Urinary bladder (tissue), 4 donors: ENCODE measurements around the gene ACSF3. TPM values are rescaled to one million over a fixed set of nuclear protein-coding genes. Genes with fewer than 3 reads are reported as not detected.
A peak's percentile ranks its signal among the peaks of the same experiment; 100 is the strongest.
"Not testable (repeated sequence)": the region's sequence is repeated elsewhere in the genome, so short reads cannot be mapped to it uniquely, and the experiment has no call there.

ENCODE experiments used
- DNase-seq: peaks from one replicate; pipeline ENCODE4 v3.0.0-alpha.2; 2015; ENCODE audit errors: extremely low spot score
- H3K27ac ChIP-seq: one replicate; pipeline ENCODE4 v1.5.1; 2013; ENCODE audit warnings: low read depth, mild to moderate bottlenecking, moderate library complexity
- H3K36me3 ChIP-seq: one replicate; pipeline ENCODE4 v1.6.1; 2013; ENCODE audit warnings: mild to moderate bottlenecking, moderate library complexity; ENCODE audit not compliant: insufficient read depth
- H3K4me1 ChIP-seq: one replicate; pipeline ENCODE4 v1.6.1; 2013; ENCODE audit warnings: mild to moderate bottlenecking, moderate library complexity; ENCODE audit not compliant: insufficient read depth
- H3K4me3 ChIP-seq: one replicate; pipeline ENCODE4 v1.5.1; 2013; ENCODE audit warnings: low read depth, low read length
- WGBS: extraction: QIAGEN DNeasy Blood & Tissue Kit; methylation state at CpG from one replicate; pipeline ENCODE4 v1.1.7; 2013; 5-methylcytosine and 5-hydroxymethylcytosine counted together
- polyA plus RNA-seq: library from polyadenylated mRNA; stranded (reverse); fragments of 200-250 nt; gene quantifications from one replicate; pipeline ENCODE4 v1.2.3, GENCODE V29; 2013
- total RNA-seq: library from RNA; depleted of rRNA; stranded (reverse); fragments of >200 nt; gene quantifications from one replicate; pipeline ENCODE4 v1.2.3, GENCODE V29; 2014
- donor health status: healthy with polysubstance abuse.
- donor health status: healthy.

ACSF3 gene
- total and polyA plus RNA-seq, 2 donors, result 19.1 to 19.7 TPM

- no peaks in the 10 kb centered on the region for H3K4me1 ChIP-seq
- 77% methylated on average over 9 of the region's 9 CpGs for WGBS
- no peak overlapping the region for H3K4me3 ChIP-seq
- no peaks in the 10 kb centered on the region for H3K36me3 ChIP-seq
- no peak overlapping the region for H3K27ac ChIP-seq
- DNase-seq, result no peak
Measured at GRCh38 chr16:89085755-89086154, 7.9 kb upstream of the ACSF3 start.

DNA sequence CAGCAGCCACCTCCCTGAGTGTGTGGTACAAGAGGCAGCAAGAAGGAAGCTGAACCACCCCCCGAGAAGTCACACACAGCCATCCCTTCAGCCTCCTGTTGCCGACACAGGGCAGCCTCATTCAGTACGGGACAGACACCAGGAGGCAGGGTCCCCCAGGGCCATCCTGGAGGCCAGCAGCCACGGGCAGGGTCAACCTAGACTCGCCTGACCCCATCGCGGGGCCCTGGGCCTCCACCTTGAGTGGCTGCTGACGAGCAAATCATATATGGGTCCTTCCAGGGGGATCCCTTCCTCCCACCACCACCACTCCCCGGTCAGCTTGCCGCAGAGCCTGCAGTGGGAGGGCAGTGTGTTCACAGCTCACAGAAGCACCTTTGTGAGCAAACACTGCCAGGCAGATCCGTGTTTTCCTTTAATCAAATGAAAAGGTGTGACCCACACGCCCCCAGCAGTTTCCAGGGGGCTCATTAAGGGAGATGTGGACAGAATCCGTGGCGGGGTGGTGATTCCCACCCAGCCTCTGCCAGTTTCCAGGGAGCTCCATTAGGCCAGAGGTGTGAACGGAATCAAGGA is 5.6 kb upstream of the ACSF3 start:
- H3K4me1 ChIP-seq, result no peaks in the 10 kb centered on the region

GRCh38 chr16:89089120-89089519 is 4.5 kb upstream of the ACSF3 start:
- WGBS, result 13% methylated on average over 13 of the region's 13 CpGs
- Histone ChIP-seq H3K36me3 (no peaks in the 10 kb centered on the region), H3K4me1 (no peaks in the 10 kb centered on the region), H3K4me3 (no peak overlapping the region), H3K27ac (no peak overlapping the region)
- DNase-seq, result no peak

More for the DNA sequence above, 5.6 kb upstream of the ACSF3 start:
- Histone ChIP-seq H3K27ac (no peak overlapping the region), H3K36me3 (no peaks in the 10 kb centered on the region), H3K4me3 (no peak overlapping the region)
- DNase-seq, result no peak
- WGBS, result 44% methylated on average over 15 of the region's 15 CpGs

- Histone ChIP-seq H3K4me1 (peaks cover 2% of the 10 kb centered on the region), H3K4me3 (no peak overlapping the region), H3K36me3 (no peaks in the 10 kb centered on the region), H3K27ac (no peak overlapping the region)
- 54% methylated on average over 16 of the region's 16 CpGs for WGBS
- DNase-seq, result no peak
Measured at GRCh38 chr16:89090182-89090630, 3.4 kb upstream of the ACSF3 start.

GRCh38 chr16:89090669-89091426 is 2.8 kb upstream of the ACSF3 start:
- no peaks in the 10 kb centered on the region for H3K36me3 ChIP-seq
- H3K27ac ChIP-seq, result no peak overlapping the region
- 63% methylated on average over 17 of the region's 17 CpGs for WGBS
- no peak overlapping the region for H3K4me3 ChIP-seq
- peaks cover 2% of the 10 kb centered on the region for H3K4me1 ChIP-seq
- no peak for DNase-seq

DNA sequence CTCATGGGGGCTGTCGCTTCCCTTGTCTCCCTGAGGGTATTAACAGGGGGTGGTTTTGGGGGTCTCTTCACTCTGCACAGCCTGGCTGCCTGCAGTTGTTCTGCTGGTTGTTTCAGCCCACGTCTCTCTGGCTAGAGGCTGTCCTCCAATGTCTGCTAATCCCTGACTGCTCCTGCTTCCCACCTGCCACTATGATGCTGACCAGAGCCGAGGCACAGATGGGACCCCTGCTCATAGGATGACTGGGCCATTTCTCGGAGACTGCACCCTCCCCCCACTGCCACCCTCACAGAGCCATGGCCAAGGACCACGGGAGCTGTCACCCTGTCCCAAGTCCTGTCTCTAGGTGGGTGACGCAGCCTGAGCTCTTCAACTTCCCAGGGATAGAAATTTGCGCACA is 1.6 kb upstream of the ACSF3 start:
- Histone ChIP-seq H3K4me1 (peaks cover 2% of the 10 kb centered on the region), H3K27ac (no peak overlapping the region), H3K4me3 (no peak overlapping the region), H3K36me3 (no peaks in the 10 kb centered on the region)
- DNase-seq, result no peak
- WGBS, result 62% methylated on average over 7 of the region's 7 CpGs

GRCh38 chr16:89093252-89093601 is 425 bp upstream of the ACSF3 start:
- DNase-seq, H3K36me3 ChIP-seq, H3K4me1 ChIP-seq: not testable (repeated sequence)
- WGBS, result 65% methylated on average over 15 of the region's 15 CpGs
- H3K27ac ChIP-seq, result peak overlapping the region; percentile 35
- peak overlapping the region; percentile 92 for H3K4me3 ChIP-seq

DNA sequence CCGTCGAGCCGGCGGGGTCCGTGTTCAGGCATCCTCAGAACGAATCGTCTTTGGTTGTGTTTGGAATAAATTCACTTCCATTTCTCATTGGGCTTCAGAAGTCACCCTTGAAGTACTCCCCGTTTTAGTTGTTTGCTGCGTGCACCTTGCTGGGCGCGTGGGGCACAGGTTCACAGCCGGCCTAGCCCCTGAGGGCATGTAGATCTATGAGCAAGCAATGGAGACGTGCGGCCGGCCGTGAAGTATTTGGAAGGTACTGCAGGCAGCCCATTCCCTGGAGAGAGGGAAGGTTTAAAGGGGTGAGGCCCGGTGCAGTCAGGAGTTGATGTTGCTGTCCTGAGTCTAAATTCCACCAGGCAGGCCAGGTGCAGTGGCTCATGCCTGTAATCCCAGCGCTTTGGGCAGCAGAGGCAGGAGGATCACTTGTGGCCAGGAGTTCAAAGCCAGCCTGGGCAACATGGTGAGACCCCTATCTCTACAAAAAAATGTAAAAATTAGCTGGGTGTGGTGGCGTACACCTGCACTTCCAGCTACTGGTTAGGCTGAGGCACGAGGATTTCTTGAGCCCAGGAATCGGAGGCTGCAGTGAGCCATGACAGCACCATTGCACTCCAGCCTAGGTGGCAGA is 714 bp downstream of the ACSF3 start:
- H3K27ac ChIP-seq, result no peak overlapping the region
- peaks cover 2% of the 10 kb centered on the region for H3K4me1 ChIP-seq
- H3K4me3 ChIP-seq, result peak overlapping the region; percentile 92
- 13% methylated on average over 21 of the region's 21 CpGs for WGBS
- no peaks in the 10 kb centered on the region for H3K36me3 ChIP-seq
- DNase-seq, result no peak

- Histone ChIP-seq H3K4me1 (peaks cover 2% of the 10 kb centered on the region), H3K4me3 (peak overlapping the region; percentile 92), H3K36me3 (no peaks in the 10 kb centered on the region), H3K27ac (no peak overlapping the region)
- no peak for DNase-seq
- 86% methylated on average over 8 of the region's 8 CpGs for WGBS
Measured at GRCh38 chr16:89094880-89095258, 1.2 kb downstream of the ACSF3 start.

- no peak for DNase-seq
- peaks cover 2% of the 10 kb centered on the region for H3K4me1 ChIP-seq
- WGBS, result 62% methylated on average over 21 of the region's 21 CpGs
- no peak overlapping the region for H3K27ac ChIP-seq
- H3K36me3 ChIP-seq, result no peaks in the 10 kb centered on the region
- no peak overlapping the region for H3K4me3 ChIP-seq
Measured at GRCh38 chr16:89095491-89095951, 1.9 kb downstream of the ACSF3 start.

GRCh38 chr16:89096042-89096717 is 2.5 kb downstream of the ACSF3 start:
- Histone ChIP-seq H3K36me3 (no peaks in the 10 kb centered on the region), H3K27ac (no peak overlapping the region), H3K4me3 (no peak overlapping the region), H3K4me1 (peaks cover 2% of the 10 kb centered on the region)
- no peak for DNase-seq
- 89% methylated on average over 20 of the region's 20 CpGs for WGBS

GRCh38 chr16:89096768-89097391 is 3.2 kb downstream of the ACSF3 start:
- 82% methylated on average over 24 of the region's 24 CpGs for WGBS
- Histone ChIP-seq H3K36me3 (no peaks in the 10 kb centered on the region), H3K4me1 (peaks cover 2% of the 10 kb centered on the region), H3K27ac (no peak overlapping the region), H3K4me3 (no peak overlapping the region)
- no peak for DNase-seq

DNA sequence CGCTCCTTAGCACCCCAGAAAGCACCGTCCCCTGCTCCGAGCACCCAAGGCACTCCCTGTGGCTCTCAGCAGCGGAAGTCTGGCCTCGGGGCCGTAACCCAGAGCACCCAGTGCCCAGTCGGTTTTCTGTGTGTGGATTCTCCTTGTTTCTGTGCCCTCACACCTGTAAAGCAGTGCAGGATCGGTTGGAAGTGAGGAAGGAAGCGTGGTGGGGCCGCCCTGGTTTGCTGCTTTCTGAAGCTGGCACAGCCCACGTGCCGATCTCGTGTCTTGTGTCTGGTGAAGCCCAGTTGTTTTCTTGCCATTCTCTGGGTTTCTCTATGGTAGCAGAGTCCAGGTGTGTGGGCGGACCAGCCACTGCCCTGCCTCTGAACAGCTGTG is 3.7 kb downstream of the ACSF3 start:
- H3K4me3 ChIP-seq, result no peak overlapping the region
- H3K4me1 ChIP-seq, result peaks cover 2% of the 10 kb centered on the region
- no peaks in the 10 kb centered on the region for H3K36me3 ChIP-seq
- 86% methylated on average over 14 of the region's 14 CpGs for WGBS
- no peak for DNase-seq
- H3K27ac ChIP-seq, result no peak overlapping the region
